NK-92 (cell line): Measurements from ENCODE around the gene CHAT.

Experiments used
- DNase-seq: peaks from one replicate; lab custom pipeline; 2025; ENCODE audit not compliant: unreplicated experiment; lab: John Stamatoyannopoulos, UW

CHAT gene

GRCh38 chr10:49596836-49597235 lies 17.0 kb upstream of the CHAT start:
- DNase-seq, result no peak

GRCh38 chr10:49597426-49598163 lies 16.2 kb upstream of the CHAT start:
- DNase-seq, result no peak

DNA sequence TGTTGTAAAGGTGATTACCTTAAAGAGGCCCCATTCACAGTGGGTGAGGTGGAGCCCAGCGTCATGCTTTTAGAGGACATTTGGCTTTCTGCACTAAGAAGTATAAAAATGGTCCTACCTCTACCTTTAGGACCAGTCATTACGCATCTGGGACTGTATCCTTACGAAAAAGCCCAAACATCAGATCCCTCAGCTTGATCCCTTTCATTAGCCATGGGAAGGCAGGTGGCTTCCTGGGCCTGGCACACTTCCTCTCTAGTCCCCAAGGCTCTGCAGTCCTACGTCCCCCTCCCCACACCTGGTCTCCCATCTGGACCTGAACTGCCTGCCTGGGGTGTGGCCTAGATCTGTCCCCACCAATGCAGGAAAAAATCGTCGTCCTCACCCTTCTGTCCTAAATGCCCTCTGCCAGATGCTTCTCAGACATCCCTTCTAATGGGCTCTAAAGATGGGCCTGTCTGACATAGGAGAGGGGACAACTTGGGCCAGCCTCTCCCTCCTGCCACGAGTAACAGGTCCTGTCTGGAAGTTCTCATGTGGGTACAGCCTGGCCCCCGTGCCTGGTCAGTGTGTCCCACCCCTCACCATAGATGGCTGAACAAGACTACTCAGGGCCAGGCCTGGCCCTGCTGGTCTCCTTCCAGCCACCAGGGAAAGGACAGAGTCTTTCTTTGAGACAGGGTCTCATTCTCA lies 15.5 kb upstream of the CHAT start:
- no peak for DNase-seq

GRCh38 chr10:49598986-49599385 lies 14.9 kb upstream of the CHAT start:
- DNase-seq, result no peak

DNA sequence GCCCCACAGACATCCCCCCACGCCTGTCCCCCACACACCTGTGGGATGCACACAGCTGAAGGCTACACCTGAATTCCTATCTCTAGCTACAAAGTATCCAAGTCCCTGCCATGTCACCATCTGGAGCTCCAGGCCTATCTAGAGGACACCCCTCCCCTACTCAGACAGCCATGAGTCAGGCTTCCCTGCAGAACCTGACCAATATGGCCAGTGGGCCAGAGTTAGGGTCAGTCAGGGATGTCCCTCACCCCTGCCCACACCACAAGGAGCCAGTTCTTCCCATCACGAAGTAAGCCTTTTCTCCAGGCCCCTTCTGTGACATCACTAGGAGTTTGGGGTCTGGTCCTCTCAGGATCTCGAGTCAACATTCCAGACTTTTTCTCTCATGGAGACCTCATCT lies 14.3 kb upstream of the CHAT start:
- DNase-seq, result no peak

- DNase-seq, result no peak
These were observed 13.8 kb upstream of the CHAT start for GRCh38 chr10:49600046-49600445.

- no peak for DNase-seq
These were observed 12.9 kb upstream of the CHAT start for GRCh38 chr10:49600781-49601400.

DNA sequence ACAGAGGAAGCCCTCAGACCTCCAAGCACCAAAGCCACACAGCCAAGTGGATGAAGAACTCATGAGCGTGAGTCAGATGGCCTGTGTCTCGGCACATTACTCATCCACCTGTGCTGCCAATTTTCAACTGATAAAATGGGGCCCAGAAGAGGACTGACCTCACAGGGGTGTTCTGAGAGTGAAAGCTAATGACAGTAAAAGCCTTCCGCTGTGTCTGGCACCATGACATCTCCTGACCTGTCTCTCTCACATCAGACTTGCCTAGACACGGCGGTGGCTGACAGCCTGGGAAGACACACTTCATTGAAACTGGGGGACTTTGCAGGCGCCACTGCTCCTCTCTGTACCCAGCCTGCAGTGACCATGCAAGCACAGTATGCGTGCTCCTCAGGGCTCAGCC lies 12.0 kb upstream of the CHAT start:
- DNase-seq, result no peak

GRCh38 chr10:49602380-49603023 lies 11.3 kb upstream of the CHAT start:
- DNase-seq, result no peak

DNA sequence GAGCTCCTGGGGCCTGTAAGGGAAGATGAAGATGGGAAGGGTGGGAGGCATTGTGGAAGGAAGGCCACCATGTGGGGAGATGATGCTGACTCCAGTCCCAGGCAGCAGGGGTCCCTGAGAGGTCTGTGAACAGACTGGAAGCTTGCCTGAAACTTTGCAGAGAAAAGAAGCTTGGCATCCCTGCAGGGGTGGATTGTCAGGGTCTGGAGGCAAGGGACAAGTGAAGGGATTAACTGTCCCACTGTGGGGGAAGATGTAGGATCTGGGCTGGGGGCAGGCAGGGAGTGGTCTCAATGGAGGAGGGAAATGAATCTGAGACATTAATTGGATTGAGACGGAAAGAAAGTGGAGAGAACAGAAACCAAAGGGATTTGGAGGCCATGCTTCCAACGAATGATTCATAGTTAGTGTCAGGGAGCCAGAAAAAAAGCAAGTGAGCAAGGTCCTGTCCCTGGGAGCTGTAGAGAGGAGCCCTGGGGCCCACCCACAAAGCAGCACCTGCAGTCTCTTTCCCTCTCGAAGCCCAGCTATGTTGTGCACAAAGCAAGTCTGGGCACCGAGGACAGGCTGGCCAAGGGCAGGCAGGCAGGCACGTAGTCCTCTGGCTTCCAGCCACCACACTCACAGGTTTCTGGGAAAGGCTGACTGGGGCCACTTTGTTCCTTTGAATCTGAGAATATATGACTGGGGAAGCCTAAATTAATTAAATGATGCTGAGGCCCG lies 8.5 kb upstream of the CHAT start:
- no peak for DNase-seq

GRCh38 chr10:49605939-49606509 lies 7.8 kb upstream of the CHAT start:
- DNase-seq, result no peak

DNA sequence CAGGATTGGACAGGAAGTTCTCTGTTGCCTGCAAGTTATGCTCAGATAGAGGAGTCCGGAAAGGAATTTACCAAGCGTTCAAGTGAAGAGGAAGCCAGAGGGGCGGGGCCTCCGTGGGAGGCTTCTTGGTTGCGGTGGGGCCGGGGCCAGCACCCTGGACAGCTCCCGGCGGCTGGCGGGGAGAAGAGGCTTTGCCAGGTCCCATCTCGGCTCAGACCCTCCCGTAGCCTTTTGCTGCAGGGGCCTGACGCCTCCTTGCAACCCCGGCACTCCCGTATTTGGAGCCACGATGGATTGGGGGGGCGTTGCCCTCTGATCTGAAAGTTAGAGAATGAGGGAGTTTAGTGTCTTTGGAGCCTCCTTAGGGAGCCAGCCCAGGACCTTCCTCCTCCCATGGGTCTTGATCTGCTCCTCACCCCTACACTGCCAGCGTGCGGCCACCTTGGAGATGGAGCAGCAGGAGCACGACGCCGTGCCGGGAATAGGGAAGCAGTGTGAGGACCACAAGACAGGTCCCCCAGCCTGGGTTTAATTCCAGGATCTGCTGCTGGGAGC lies 6.8 kb upstream of the CHAT start:
- no peak for DNase-seq

- no peak for DNase-seq
These were observed 5.5 kb upstream of the CHAT start for GRCh38 chr10:49608166-49609005.

DNA sequence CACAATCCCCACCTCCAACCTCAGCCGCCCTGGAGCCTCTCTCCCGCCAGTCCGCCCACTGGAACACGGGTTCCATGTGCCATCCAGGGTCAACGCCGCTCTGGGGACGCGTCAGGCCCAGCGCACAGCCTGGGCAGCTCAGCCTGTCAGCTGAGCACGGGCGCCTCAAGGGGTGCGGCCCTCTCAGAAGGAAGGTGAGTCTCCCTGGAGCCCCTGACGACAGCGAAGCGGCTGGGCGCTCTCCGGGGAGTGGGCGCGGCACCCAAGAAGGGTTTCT lies 4.9 kb upstream of the CHAT start:
- DNase-seq, result no peak

DNA sequence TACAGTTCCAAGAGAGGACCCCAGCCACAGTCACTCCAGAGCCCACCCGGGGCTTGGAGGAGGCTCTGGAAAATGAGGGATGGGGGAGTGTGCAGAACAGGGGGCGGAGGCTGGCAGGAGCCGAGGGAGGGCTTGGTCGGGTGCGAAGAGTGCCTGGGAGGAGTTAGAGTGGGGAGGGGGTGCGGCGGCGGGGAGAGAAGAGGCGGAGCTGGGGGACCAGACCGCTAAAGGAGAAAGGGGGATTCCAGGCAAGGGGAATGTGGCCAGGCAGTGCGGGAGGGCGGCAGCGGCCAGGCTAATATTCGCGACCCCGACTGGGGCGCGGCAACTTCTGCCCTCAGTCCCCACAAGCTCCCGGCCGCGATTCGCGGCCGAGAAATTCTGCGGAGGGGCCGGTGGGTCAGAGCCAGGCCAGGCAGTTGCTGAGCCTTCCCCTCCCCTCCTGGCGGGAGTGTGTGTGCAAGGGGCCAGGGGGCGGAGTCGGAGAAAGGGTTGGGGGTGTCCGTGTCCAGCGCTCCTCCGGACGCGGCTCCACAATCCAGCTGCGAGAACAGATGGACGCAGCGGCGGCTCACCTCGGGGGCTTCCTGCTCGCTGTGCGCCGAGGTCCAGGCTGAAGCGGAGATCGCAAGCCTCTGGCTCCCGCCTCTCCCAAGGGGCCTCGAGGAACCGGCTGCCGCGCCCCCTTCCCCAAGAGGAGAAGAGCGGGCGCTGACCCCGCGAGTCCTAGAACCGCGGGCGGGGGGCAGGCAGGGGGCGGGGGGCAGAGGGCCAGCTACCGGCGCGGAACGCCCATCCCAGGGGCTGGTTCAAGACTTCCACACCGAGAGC lies 4.3 kb upstream of the CHAT start:
- DNase-seq, result no peak

GRCh38 chr10:49610114-49610457 lies 3.8 kb upstream of the CHAT start, which contains the start of gene SLC18A3:
SLC18A3 (plus strand) TSS chr10:49610310; CDS start chr10:49610741, 431 bp downstream.
- no peak for DNase-seq

DNA sequence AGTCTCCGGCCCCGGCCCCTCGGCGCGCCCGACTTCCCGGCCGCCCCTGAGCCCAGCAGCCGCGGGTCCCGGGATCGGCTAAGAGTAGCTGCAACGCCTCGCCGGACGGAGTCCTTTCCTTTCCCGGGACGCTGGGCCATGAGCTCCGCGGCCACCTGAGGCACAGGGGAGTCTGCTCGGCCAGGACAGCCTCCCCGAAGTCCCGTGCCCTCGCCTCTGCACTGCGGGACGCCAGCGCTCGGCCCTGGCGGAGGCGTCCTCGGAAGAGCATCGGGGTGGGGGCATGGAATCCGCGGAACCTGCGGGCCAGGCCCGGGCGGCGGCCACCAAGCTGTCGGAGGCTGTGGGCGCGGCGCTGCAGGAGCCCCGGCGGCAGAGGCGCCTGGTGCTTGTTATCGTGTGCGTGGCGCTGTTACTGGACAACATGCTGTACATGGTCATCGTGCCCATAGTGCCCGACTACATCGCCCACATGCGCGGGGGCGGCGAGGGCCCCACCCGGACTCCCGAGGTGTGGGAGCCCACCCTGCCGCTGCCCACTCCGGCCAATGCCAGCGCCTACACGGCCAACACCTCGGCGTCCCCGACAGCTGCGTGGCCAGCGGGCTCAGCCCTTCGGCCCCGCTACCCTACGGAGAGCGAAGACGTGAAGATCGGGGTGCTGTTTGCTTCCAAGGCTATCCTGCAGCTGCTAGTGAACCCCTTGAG lies 3.2 kb upstream of the CHAT start:
- DNase-seq, result no peak

DNA sequence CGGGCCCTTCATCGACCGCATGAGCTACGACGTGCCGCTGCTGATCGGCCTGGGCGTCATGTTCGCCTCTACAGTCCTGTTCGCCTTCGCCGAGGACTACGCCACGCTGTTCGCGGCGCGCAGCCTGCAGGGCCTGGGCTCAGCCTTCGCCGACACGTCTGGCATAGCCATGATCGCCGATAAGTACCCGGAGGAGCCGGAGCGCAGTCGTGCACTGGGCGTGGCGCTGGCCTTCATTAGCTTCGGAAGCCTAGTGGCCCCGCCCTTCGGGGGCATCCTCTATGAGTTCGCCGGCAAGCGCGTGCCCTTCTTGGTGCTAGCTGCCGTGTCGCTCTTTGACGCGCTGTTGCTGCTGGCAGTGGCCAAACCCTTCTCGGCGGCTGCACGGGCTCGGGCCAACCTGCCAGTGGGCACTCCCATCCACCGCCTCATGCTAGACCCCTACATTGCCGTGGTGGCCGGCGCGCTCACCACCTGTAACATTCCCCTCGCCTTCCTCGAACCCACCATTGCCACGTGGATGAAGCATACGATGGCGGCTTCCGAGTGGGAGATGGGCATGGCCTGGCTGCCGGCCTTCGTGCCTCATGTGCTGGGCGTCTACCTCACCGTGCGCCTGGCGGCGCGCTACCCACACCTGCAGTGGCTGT lies 2.5 kb upstream of the CHAT start:
- DNase-seq, result no peak
